Tibial nerve (tissue), 4 donors: ENCODE measurements around the gene OVCH2.

Experiments used
- EP300 ChIP-seq, 2 donors: sonication (generic); formaldehyde crosslinking; IDR thresholded peaks; one replicate each; pipeline ENCODE4 v1.6.1; 2017; ENCODE audit warnings: antibody characterized with exemption in 2 of 2, mild to moderate bottlenecking in 1 of 2
- POLR2A ChIP-seq, 2 donors: fragments of 450-650 bp; IDR thresholded peaks; one replicate each; pipeline ENCODE4 v1.6.1; 2017; ENCODE audit warnings: antibody characterized with exemption in 2 of 2, mild to moderate bottlenecking in 2 of 2, moderate library complexity in 2 of 2
- TF ChIP-seq, protein P1 (sequence below), 5 experiments: fragments of 200-600 bp in 3 of 5; fragments of 450-650 bp in 2 of 5; sonication (generic) in 3 of 5; IDR thresholded peaks; one replicate each; pipeline ENCODE4 v1.5.1; 2016 to 2019; ENCODE audit warnings: antibody characterized with exemption in 5 of 5, mild to moderate bottlenecking in 3 of 5, moderate library complexity in 2 of 5

- TF ChIP-seq, protein P1, sequence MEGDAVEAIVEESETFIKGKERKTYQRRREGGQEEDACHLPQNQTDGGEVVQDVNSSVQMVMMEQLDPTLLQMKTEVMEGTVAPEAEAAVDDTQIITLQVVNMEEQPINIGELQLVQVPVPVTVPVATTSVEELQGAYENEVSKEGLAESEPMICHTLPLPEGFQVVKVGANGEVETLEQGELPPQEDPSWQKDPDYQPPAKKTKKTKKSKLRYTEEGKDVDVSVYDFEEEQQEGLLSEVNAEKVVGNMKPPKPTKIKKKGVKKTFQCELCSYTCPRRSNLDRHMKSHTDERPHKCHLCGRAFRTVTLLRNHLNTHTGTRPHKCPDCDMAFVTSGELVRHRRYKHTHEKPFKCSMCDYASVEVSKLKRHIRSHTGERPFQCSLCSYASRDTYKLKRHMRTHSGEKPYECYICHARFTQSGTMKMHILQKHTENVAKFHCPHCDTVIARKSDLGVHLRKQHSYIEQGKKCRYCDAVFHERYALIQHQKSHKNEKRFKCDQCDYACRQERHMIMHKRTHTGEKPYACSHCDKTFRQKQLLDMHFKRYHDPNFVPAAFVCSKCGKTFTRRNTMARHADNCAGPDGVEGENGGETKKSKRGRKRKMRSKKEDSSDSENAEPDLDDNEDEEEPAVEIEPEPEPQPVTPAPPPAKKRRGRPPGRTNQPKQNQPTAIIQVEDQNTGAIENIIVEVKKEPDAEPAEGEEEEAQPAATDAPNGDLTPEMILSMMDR (IDR thresholded peaks at IDR 0.05): no peak
- TF ChIP-seq POLR2A (IDR thresholded peaks at IDR 0.05) (no peak), EP300 (IDR thresholded peaks at IDR 0.05) (no peak)
Observed at GRCh38 chr11:7686761-7687160, 19.5 kb downstream of the OVCH2 start.
